Measurements from ENCODE around the gene MATK.
A peak's percentile ranks its signal among the peaks of the same experiment; 100 is the strongest.
"Not testable (repeated sequence)": the region's sequence is repeated elsewhere in the genome, so short reads cannot be mapped to it uniquely, and the experiment has no call there.

Gene MATK

GRCh38 chr19:3770136-3770999 lies 15.8 kb downstream of the MATK start:
- no peak for DNase-seq

GRCh38 chr19:3769494-3769893 lies 16.7 kb downstream of the MATK start:
- no peak for DNase-seq

GRCh38 chr19:3768748-3769099 lies 17.5 kb downstream of the MATK start:
- no peak for DNase-seq

GRCh38 chr19:3768015-3768747 lies 18.0 kb downstream of the MATK start:
- no peak for DNase-seq

GRCh38 chr19:3767050-3767449 lies 19.1 kb downstream of the MATK start:
- no peak for DNase-seq

GRCh38 chr19:3766520-3766919 lies 19.7 kb downstream of the MATK start:
- no peak for DNase-seq

GRCh38 chr19:3765757-3766156 lies 20.4 kb downstream of the MATK start:
- DNase-seq, result not testable (repeated sequence)

GRCh38 chr19:3765121-3765520 lies 21.1 kb downstream of the MATK start:
- no peak for DNase-seq

- peak; percentile 98 for DNase-seq
Measured at GRCh38 chr19:3762501-3763459, 23.4 kb downstream of the MATK start, which contains the start of gene MRPL54. Gene MRPL54, plus strand, starts transcription at chr19:3762682. Its CDS starts 19 bp downstream, at chr19:3762701.

GRCh38 chr19:3762130-3762473 lies 24.1 kb downstream of the MATK start:
- DNase-seq, result no peak

GRCh38 chr19:3761382-3762129 lies 24.6 kb downstream of the MATK start, which contains the start of gene APBA3:
Gene APBA3, minus strand, starts transcription at chr19:3761692. Its CDS starts 1,428 bp downstream, at chr19:3760264.
- peak; percentile 92 for DNase-seq

GRCh38 chr19:3760871-3761361 lies 25.3 kb downstream of the MATK start:
- no peak for DNase-seq

- no peak for DNase-seq
Measured at GRCh38 chr19:3759482-3760254, 26.5 kb downstream of the MATK start.

GRCh38 chr19:3758297-3758696 lies 27.9 kb downstream of the MATK start:
- DNase-seq, result not testable (repeated sequence)

- not testable (repeated sequence) for DNase-seq
Measured at GRCh38 chr19:3757705-3758104, 28.5 kb downstream of the MATK start.

GRCh38 chr19:3753631-3754410 lies 32.4 kb downstream of the MATK start:
- no peak for DNase-seq

GRCh38 chr19:3752492-3752891 lies 33.7 kb downstream of the MATK start:
- no peak for DNase-seq

- no peak for DNase-seq
Measured at GRCh38 chr19:3751236-3751635, 34.9 kb downstream of the MATK start.

GRCh38 chr19:3750211-3750610 lies 36.0 kb downstream of the MATK start:
- no peak for DNase-seq

- no peak for DNase-seq
Measured at GRCh38 chr19:3748965-3749364, 37.2 kb downstream of the MATK start.

All from effector CD4-positive, alpha-beta T cell (primary cell).